Hematopoietic multipotent progenitor cell treated with erythropoietin and hydrocortisone succinate and interleukin-3 and kit ligand, for 17 days (in vitro differentiated cells): ENCODE measurements around the gene FOXA3.
"Not testable (repeated sequence)": the region's sequence is repeated elsewhere in the genome, so short reads cannot be mapped to it uniquely, and the experiment has no call there.

Experiments
- DNase-seq: peaks from one replicate; pipeline ENCODE4 v3.0.0-alpha.2; 2015; ENCODE audit warnings: low spot score

Gene FOXA3

DNA sequence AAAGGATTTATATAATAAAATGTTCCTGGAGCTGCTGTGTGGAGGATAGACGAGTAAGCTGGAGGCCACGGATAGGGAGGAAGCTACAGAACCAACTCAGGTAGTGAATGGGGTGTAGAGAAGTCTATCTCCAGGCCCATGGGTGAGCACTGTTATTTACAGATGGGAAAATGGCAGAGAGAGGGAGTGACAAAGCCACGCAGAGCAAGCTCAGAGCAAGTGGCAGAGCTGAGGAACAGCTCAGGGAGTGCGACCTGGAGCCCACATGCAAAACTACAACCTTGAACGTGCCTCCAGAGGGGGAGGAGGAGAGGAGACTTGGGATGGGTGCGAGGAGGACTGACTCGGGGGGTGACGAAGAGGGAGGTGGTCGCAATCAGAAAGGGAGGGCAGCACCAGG is 35.6 kb upstream of the FOXA3 start:
- DNase-seq = no peak

DNA sequence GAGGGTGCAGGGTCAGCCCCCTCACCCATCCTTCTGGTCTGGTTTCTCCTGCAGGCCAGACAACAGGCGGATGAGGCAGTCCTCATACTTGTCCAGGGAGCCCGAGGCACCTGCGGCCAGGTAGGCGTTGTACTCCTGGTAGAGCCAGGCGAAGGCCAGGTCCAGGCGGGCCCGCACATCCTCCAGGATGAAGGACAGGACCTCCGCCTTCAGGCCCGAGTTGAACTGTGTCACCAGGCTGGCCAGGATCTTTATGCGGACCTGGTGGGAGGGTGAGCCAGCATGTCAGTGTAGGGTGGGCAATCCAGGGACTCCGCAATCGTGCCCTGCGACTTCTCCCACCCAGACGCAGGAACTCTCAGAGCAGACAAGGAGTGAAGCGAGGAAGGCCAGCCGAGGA is 35.2 kb upstream of the FOXA3 start:
- no peak for DNase-seq

DNA sequence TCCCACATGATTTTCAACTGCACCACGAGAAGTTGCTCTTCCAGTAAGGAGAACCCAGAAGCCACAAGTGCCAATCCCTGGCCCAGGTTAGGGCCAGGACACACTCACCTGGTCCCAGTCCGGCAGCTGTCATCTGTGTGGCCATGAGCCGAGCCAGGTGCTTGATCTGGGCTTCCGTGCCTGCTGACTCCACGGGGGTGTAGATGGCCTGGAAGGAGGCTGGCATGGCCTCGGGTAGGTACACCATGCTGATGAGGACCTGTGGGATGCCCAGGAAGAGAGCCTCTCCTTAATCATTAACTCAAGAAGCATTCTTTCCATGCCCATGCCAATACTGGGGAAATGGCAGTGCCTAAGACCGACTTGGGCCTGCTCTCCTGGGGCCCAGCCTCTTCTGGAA is 29.2 kb upstream of the FOXA3 start:
- DNase-seq = no peak

DNA sequence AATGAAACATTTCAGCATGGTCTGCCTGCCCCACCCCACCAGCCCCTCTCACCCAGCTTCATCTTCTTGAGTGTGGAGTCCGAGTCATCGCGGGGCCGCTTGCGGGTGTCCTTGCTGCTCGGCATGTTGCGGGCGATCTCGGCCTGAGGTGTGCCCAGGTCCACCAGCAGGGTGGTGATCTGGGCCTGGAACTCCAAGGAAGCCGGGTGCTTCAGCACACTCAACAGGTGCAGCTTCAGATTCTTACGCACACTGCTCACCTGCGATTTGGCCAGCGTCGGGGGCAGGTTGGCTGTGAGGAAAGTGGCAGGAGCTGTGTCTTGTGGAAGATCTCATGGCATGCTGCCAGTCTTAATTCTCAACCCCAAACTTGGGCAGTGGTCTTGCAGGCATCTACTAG is 21.9 kb upstream of the FOXA3 start:
- no peak for DNase-seq

DNA sequence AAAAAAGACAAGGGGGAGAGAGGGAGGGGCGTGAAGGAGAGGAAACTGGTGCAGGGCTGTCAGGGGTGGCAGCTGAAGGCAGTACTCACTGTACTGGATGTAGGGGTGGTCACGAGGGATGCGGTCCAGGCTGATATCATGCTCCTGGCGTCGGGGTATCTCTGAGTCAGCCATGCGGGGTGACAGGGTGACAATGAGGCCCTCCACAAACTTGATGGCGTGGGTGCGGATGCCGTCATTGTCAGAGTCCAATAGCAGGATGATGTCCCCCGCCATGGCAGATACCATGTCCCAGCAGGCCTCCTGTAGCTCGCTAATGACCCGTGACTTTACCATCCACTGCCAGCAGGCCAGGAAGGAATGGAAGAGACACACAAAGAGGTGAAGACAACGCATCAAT is 16.5 kb upstream of the FOXA3 start:
- DNase-seq = no peak

DNA sequence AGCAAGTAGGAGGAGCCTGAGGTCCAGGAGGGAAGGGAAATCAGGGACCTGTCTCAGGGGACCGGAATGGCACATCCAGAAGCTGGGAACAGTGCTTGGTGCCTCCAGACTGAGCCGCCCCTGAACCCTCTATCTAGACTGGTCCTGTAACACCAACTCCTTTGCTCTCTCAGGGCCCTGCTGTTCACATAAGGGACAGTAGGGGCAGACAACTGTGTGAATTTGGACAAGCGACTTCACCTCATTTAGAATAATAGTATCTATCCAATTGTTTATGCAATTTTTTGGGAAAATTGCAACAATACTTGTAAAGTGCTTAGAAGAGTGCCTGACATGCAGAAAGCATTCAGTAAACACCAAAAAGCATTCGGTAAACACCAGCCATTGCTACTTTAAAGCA is 15.2 kb upstream of the FOXA3 start:
- no peak for DNase-seq

DNA sequence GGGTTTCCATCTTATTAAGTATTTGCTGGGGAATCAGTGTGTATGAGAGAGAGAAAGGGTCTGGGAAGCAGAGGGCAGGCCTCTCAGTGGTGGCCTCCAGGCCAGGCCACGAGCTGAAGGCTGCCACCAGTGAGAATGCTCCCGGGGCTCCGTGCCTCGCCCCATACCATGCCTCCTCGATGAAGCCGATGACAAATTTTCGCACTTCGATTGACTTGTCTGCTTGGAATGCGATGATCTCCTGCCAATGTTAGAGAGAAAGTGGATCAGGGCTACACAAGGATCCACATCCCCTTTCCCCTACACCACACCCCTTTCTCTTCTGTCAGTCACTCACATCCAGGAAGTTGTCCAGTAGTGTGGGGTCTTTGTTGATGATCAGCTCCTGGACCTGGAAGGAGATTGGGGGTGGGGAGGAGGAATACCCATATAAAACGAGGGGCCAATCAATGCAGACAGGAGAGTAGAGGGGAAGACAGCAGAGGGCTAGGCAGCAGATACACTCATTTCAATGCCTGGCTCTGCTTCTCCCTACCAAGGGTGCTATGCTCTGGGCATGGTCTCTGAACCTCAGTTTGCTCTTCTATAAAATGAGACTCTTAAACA is 11.9 kb upstream of the FOXA3 start:
- DNase-seq = no peak

DNA sequence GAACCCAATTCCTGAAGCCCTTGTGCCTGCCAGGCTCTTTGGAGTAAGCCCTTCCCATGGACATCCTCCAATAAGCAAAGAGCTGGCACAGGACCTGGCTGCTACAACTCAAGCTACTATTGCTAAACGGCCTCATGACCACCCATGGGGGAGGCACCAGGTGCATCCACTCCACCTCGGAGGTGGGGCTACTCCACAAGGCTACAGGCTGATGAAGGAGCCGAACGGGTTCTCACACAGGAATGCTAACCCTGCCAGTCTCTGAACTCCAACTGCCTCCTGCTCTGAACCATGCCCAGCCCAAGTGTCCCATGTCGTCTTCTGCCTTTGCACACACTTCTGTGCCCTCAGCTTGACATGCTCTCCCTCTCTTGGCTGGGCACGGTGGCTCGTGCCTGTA is 11.1 kb upstream of the FOXA3 start:
- DNase-seq = no peak

DNA sequence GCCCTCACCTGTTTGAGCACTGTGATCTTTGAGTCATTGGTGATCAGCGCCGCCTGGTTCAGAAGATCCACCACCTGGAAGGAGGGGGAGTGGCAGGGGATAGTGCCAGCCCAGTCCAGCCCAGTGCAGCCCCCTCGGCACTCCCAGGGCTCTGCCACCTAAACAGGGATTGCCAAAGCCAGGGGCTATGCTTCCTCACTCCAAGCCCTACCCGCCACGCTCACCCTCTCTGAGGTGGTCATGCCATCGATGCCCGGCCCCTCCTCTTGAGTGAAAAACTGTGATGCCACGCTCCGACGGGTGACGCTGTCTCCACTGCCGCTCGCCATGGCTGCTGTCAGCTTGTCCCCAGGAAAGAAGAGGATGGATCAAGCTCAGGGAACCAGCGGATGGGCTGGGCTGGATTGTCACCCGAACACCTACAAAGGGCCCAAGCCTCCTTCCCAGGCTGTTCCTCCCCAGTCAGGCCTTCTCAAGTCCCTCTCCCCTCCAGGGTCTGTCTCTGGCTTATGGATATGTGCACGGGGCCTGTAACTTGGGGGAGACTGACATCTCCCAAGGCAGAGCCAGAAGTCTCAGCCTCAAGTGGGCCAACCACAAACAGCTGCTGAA is 9.9 kb upstream of the FOXA3 start:
- no peak for DNase-seq

DNA sequence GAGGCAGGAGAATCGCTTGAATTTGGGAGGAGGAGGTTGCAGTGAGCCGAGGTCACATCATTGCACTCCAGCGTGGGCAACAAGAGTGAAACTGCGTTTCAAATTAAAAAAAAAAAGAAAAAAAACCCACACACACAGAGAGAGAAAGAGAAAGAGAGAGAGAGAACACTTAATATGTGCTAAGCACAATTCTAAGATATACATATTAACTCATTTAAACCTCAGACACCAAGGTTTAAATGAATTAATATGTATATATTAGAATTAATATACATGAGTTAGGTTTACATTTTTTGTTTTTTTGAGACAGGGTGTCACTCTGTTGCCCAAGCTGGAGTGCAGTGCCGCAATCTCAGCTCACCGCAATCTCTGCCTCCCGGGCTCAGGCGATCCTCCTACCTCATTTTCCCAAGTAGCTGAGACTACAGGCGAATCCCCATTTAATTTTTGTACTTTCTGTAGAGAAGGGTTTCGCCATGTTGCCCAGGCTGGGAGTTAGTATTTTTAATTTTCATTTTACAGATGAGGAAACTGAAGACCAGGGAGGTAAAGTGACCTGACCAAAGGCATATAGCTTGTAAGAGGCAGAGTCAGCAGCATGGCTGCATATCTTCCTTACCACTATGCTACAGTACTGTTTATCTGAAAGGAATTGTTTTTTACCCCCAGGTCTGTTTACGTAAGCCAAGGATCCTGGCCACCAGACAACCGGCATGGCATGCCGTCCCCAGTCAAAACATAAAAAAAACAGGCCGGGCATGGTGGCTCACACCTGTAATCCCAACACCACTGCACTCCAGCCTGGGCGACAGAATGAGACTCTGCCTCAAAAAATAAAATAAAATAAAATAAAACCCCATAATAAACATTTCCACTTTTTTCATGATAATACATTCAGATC is 3.5 kb upstream of the FOXA3 start:
- DNase-seq = no peak

DNA sequence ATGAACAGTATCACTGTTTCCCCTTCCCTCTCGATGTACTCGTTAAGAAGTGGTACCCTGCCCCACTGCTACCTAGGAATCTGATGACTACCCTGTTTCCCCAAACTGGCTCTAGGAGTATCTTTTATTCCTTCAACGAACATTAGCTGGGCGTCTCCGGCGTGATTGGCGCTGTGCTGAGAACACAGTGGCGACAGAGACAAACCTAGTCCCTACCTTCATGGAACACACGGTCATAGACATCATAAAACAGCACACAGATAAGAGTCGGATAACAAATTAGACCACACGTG is 1.9 kb upstream of the FOXA3 start:
- no peak for DNase-seq

DNA sequence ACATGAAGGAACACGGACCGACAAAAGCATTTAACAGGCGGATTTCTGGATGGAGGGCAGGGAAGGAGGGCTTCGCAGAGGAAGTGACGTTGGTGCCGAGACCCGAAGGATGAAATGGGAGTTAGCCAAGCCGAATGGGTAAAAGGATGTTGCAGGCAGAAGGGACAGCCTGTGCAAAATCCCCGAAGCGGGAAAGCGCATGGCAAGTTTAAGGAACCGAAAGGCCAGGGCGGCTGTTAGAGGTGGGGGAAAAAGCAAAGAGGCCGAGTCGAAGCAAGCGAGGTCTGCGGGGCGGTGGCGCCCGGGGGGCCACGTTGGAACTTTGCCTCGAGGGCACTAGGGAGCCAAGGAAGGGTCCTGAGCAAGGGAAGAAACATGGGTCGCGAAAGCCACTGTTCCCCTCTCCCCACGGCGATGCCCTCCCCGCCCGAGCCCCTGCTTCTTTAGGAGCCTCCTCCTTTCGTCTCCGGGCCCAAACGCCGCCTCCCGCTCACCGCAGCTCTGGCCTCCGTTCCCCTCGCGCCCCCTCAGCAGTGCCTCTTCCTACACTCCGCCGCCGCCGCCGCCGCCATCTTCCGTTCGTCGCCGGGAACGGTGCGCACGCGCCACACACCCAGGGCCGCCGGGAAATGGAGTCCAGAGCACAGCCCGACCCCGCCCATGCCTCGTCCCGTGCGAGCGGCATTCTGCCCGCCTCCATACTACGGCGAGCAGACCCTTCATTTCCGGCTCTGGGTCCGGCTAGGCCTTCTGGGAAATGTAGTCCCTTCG is 1.4 kb upstream of the FOXA3 start, which contains the start of gene SYMPK:
SYMPK (minus strand) TSS at position 584 of the 771 bp plus-strand sequence. CDS start 8,652 bp downstream, outside the sequence.
- DNase-seq = peak; percentile 98

DNA sequence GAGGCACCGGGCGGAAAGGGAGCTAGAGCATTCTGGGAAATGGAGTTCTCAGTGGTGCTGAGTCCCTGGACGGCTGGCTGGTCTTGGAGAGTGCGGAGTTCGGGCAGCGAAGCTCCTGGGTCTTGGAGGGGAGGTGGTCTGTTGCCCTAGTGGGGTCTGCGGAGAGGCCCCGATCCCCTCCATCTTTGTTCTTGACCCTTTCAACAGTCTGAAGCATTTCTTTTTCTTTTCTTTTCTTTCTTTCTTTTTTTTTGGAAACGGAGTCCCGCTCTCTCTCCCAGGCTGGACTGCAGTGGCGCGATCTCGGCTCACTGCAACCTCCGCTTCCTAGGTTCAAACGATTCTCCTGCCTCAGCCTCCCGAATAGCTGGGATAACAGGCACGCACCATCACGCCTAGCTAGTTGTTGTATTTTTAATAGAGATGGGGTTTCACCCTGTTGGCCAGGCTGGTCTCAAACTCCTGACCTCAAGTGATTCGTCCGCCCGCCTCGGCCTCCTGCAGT is 739 bp upstream of the FOXA3 start:
- no peak for DNase-seq

DNA sequence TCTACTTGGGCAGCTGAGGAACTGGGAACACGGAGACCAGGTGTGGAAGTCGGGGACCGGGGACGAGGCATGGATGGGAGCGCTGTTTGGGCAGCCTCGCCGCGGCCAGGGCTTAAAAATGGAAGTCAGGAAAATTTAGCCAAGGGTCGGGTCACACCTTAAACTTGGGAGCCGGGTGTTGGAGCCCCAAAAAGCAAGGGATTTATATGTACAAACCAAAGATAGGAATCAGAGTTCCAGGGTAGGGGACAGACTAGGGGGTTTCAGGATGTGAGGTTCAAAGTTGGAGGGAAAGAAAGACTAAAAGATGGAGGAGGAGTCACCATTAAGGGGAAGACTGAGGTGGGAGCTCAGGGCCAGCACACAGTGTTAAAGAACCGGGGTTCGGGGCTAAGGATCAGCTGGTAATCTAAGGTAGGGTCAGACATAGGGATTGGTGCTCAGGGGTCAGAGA is 530 bp downstream of the FOXA3 start:
- no peak for DNase-seq

DNA sequence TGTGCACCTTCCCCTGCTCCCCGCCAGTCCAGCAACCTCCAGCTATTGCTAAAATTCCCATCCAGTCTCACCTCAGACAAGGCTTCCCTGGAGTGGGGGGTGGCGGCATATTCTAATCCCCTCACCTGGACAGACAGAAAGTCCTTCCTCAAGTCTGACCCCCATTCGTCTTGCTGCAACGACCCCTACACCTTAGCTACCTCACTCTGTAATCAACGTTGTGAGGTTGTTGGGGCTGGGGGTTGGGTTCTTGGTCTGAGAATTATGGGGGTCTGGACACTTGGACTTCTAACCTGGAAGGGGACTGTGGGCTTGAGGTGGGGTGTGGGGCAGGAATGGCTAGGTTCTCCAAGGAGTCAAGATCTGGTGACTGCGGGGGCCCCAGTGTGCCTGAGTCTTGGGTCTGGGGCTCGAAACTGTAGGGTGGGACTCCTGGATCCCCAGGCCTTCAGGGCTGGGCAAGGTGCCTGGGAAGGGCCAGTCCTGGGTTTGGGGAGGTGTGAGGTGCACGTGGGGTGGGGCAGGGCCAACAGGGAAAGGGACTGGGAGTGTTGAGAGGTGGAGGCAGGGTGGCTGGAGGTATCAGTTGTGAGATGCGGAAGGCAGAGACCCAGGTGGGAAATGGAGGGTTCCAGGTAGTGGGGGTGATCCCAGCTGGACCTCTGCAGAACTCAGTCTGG is 1.3 kb downstream of the FOXA3 start:
- no peak for DNase-seq

DNA sequence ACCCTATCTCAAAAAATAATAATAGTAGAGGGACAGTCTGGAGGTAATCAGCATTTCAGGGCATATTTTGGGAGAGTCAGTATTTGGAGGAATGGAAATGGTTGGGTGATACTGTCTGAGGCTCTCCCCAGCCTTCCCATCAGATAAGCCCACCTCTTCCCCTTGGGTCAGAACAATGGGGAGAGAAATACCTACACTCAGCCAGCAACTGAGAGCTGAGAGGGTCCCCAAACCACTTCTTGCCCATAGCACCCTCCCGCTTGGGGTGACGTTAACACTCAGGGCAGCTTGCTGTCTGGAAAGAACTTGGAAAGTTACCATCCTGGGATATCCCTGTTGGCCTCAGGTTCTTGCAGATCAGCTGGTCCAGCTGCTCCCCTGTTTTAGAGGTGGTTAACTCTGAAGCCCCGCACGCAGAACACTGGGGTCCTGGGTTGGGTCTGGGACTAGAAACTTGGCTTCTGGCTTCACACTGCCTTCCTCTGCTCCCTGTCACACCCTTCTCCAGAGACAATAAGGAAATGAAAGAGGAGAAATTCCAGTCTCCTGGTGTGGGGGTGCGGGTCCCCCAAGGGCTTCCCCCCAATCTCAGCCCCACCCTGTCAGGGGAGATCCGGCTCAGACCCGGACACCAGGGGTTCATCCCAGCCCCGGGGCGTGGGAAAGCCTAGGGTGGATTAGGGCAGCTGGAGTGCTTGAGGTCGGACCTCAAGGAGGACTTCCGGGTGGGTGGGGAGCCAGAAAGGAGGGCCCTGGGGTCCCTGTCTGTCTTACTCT is 2.5 kb downstream of the FOXA3 start:
- no peak for DNase-seq

DNA sequence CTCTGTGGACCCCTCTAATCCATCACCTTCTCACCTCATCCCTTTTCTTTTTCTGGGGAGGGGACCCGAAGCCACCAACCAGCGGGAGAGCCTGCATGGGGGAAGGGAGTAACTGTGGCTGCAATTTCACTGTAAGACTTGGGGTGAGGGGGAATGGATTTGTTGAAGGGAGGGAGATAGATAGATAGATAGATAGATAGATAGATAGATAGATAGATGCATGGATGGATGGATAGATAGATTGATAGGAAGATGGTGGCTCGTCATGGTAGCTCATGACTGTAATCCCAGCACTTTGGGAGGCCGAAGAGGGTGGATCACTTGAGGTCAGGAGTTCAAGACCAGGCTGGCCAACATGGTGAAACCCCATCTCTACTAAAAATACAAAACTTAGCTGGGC is 3.1 kb downstream of the FOXA3 start:
- not testable (repeated sequence) for DNase-seq

DNA sequence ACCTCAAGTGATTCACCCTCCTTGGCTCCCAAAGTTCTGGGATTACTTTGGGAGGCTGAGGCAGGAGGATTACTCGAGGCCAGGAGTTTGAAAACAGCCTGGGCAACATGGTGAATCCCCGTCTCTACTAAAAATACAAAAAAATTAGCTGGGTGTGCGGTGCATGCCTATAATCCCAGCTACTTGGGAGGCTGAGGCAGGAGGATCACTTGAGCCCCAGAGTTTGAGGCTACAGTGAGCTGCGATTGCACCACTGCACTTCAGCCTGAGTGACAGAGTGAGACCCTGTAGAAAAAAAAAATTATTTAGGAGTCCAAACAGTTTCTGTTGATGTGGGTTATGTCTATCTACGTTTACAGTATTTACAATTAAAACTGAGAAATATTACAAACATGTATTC is 6.7 kb downstream of the FOXA3 start:
- DNase-seq = no peak

DNA sequence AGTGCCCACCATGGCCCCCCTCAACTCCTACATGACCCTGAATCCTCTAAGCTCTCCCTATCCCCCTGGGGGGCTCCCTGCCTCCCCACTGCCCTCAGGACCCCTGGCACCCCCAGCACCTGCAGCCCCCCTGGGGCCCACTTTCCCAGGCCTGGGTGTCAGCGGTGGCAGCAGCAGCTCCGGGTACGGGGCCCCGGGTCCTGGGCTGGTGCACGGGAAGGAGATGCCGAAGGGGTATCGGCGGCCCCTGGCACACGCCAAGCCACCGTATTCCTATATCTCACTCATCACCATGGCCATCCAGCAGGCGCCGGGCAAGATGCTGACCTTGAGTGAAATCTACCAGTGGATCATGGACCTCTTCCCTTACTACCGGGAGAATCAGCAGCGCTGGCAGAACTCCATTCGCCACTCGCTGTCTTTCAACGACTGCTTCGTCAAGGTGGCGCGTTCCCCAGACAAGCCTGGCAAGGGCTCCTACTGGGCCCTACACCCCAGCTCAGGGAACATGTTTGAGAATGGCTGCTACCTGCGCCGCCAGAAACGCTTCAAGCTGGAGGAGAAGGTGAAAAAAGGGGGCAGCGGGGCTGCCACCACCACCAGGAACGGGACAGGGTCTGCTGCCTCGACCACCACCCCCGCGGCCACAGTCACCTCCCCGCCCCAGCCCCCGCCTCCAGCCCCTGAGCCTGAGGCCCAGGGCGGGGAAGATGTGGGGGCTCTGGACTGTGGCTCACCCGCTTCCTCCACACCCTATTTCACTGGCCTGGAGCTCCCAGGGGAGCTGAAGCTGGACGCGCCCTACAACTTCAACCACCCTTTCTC is 8.2 kb downstream of the FOXA3 start:
- DNase-seq = no peak

DNA sequence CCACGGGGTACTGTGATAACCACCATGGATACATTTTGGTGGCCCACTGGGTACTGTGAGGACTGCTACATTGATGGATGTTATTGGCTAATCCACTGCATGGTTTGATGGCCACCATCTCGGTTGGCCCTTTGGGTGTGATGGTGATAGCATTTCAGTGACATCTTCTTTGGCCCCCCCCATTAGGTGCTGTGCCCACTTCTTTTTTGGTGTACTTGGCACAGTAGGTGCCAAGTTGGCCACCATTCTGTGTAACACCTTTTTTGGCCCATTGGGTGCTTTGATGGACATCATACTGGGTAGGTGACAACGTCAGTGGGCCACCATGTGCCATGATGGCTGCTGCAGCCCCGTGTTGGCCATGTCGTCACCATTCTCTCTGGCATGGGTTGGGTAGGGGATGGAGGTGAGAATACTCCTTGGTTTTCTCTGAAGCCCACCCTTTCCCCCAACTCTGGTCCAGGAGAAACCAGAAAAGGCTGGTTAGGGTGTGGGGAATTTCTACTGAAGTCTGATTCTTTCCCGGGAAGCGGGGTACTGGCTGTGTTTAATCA is 9.2 kb downstream of the FOXA3 start:
- DNase-seq = no peak
